Measurements from ENCODE around the gene GPR143. TPM values are rescaled to one million over a fixed set of nuclear protein-coding genes. Genes with fewer than 3 reads are reported as not detected.
"Not testable (repeated sequence)": the region's sequence is repeated elsewhere in the genome, so short reads cannot be mapped to it uniquely, and the experiment has no call there.

Gene GPR143
- not detected for total RNA-seq

DNA sequence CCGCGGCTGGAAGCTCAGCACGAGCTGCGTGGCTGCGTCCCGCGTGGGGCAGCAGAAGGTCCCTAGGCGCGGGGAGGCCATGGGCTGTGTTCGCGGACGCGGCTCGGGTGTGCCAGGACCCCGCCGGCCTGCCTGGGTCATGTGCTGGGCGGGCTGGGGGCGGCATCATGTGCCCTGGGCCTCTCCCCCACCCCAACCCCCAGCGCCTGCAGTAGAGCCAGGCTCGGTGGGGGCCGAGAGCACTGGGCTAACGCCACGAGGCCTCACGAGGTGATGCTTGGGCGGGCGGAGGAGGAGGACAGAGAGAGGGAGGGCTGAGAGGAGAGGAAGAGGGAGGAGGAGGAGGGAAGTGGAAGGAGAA is at the start of gene GPR143:
TSS of gene GPR143 (minus strand) at position 111 of the 361 bp plus-strand sequence. CDS start at position 81, 30 bp downstream.
- Mint-ChIP-seq H3K27ac (no peak within 1 kb of the TSS), H3K4me3 (no peak within 1 kb of the TSS), H3K27me3 (peaks cover 11% of the 10 kb centered on the region), H3K36me3 (ENCODE audit: low read depth) (no peaks in the 10 kb centered on the region), H3K9me3 (ENCODE audit: low read depth) (no peaks in the 10 kb centered on the region), H3K4me1 (no peaks in the 10 kb centered on the region)
- POLR2A ChIA-PET: no interaction called here
- intact Hi-C loops (cut with DNase I, micrococcal nuclease): no loop called here
- ATAC-seq (no peak), DNase-seq (no peak)
- CTCF ChIA-PET: no interaction called here

DNA sequence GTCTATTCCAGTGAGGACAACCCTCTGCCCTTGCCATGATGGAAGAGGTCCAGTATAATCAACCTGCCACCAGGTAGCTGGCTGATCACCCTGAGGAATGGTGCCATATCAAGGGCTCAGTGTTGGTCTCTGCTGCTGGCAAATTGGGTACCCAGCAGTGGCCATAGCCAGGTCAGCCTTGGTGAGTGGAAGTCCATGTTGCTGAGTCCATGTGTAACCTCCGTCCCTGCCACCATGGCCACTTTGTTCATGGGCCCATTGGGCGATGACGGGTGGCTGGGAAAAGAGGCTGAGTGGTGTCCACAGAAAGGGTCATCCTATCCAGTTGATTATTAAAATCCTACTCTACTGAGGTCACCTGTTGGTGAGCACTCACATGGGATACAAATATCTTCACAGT is 45.4 kb upstream of the GPR143 start:
- H3K27me3 Mint-ChIP-seq; DNase-seq; H3K4me3 Mint-ChIP-seq; H3K4me1 Mint-ChIP-seq; intact Hi-C loops (cut with DNase I, micrococcal nuclease); H3K36me3 Mint-ChIP-seq (ENCODE audit: low read depth); CTCF ChIA-PET; POLR2A ChIA-PET; H3K9me3 Mint-ChIP-seq (ENCODE audit: low read depth); H3K27ac Mint-ChIP-seq; ATAC-seq: not testable (repeated sequence)

DNA sequence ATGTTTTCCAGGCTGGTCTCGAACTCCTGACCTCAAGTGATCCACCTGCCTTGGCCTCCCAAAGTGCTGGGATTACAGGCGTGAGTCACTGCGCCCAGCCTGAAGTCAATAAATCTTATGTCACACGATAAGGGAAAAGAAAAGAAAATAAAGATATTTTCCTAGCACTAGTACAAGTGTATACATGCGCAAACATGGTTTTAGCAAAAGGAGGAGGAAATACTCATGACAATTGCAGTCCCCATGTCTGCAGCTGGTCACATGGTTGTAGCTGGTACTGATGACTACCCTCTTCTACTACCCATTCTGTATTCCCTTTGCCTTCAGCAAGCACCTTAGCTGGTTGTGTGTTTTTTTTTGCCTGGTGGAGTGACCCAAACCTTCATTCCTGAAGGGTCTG is 44.2 kb upstream of the GPR143 start:
- H3K4me1 Mint-ChIP-seq; H3K36me3 Mint-ChIP-seq (ENCODE audit: low read depth); H3K4me3 Mint-ChIP-seq; intact Hi-C loops (cut with DNase I, micrococcal nuclease); ATAC-seq; H3K27me3 Mint-ChIP-seq; H3K9me3 Mint-ChIP-seq (ENCODE audit: low read depth); H3K27ac Mint-ChIP-seq; POLR2A ChIA-PET; DNase-seq: not testable (repeated sequence)
- CTCF ChIA-PET: interaction anchor here (0.7 kb wide), 1 partner anchor 96 kb away, joined by 4 read pairs; no protein-coding TSS in a partner anchor

DNA sequence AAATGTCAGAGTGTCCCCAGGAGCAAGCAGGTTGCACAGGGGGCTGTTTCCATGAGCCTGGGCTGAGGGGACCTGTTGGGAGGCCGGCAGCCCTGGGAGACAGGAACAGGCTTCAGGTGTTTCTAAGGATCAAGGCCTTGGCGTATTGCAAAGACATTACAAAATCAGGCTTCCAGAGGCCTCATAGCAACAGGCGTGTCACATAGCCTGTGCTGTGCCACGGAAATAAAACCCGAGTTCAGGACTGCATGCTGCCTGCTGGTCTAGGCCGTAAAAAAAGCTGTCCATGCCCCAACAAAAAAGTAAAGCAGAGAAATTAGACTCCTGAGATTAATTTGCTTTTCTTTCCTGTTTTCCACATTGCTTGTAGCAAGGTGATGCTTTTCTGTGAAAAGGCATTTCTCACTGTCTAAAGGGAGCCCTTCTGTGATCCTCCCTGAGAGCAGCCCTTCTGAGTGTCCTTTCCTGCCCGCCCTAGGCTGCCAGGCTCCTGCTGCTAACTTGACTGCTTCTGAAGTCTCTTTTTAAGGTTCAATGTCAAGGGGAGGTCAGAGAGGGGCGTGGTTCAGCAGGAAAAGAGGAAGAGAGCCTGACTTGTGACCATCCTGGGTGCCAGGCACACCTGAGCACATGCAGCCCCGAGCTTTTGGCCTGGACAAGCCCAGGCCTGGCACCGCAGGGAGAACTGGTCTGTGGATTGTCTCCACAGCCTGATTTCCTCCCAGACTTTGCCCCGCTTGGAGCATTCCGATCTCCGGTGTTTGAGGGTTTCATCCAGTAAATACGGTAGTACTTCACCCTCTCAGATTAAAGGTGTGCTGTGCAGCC is 41.9 kb upstream of the GPR143 start:
- no peaks in the 10 kb centered on the region for H3K9me3 Mint-ChIP-seq (ENCODE audit: low read depth)
- H3K27ac Mint-ChIP-seq: no peak overlapping the region
- CTCF ChIA-PET: no interaction called here
- no peaks in the 10 kb centered on the region for H3K36me3 Mint-ChIP-seq (ENCODE audit: low read depth)
- H3K4me1 Mint-ChIP-seq: no peaks in the 10 kb centered on the region
- intact Hi-C loops (cut with DNase I, micrococcal nuclease): no loop called here
- POLR2A ChIA-PET: no interaction called here
- DNase-seq (no peak), ATAC-seq (no peak)
- no peak overlapping the region for H3K4me3 Mint-ChIP-seq
- no peaks in the 10 kb centered on the region for H3K27me3 Mint-ChIP-seq

DNA sequence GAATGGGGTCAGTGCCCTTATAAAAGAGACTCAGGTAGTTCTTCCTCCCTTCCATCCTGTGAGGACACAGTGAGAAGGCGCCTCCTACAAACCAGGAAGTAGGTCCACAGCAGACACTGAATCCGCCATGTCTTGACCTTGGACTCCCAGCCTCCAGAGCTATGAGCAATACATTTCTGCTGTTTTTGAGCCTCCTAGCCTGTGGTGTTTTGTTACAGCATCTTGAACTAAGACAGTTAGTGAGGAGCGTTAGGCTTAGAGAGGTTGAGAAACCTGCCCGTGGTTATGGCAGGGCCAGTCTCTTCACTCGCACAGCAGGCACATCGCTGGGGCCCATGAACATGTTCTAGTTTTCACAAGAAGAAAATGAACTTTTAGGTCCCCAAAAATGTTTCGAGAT is 40.3 kb upstream of the GPR143 start:
- no peak for ATAC-seq

DNA sequence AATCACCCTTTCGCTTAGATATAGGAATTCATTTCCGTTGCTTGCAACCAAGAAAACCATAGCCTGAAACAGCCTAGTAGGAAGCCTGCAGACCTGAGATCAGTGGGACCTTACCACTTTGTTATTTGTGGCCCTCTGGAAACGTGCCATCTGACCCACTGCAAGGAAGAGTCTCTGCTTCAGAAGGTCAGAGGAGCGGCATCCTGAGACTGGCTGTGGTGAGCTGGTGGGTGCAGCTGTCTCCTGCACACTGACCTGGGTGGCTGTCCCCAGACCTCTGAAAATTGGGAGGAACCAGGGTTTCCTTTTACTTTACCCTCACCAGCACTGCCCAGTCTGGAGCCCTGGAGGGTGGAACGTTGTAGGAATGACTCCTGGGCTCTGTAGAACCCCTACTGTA is 38.8 kb upstream of the GPR143 start:
- Mint-ChIP-seq H3K36me3 (ENCODE audit: low read depth) (no peaks in the 10 kb centered on the region), H3K27me3 (peaks cover 6% of the 10 kb centered on the region), H3K27ac (no peak overlapping the region), H3K4me1 (no peaks in the 10 kb centered on the region), H3K9me3 (ENCODE audit: low read depth) (peaks cover 4% of the 10 kb centered on the region), H3K4me3 (no peak overlapping the region)
- intact Hi-C loops (cut with DNase I, micrococcal nuclease): no loop called here
- ATAC-seq: no peak
- ChIA-PET CTCF (no interaction called here), POLR2A (interaction anchor here (0.6 kb wide), 1 partner anchor 12 kb away, joined by 3 read pairs; no protein-coding TSS in a partner anchor)
- no peak for DNase-seq

More for the DNA sequence above, 40.3 kb upstream of the GPR143 start:
- POLR2A ChIA-PET: no interaction called here
- no peaks in the 10 kb centered on the region for H3K4me1 Mint-ChIP-seq
- no peaks in the 10 kb centered on the region for H3K27me3 Mint-ChIP-seq
- no peaks in the 10 kb centered on the region for H3K9me3 Mint-ChIP-seq (ENCODE audit: low read depth)
- CTCF ChIA-PET: no interaction called here
- no peaks in the 10 kb centered on the region for H3K36me3 Mint-ChIP-seq (ENCODE audit: low read depth)
- intact Hi-C loops (cut with DNase I, micrococcal nuclease): no loop called here
- no peak overlapping the region for H3K4me3 Mint-ChIP-seq
- no peak overlapping the region for H3K27ac Mint-ChIP-seq
- no peak for DNase-seq

DNA sequence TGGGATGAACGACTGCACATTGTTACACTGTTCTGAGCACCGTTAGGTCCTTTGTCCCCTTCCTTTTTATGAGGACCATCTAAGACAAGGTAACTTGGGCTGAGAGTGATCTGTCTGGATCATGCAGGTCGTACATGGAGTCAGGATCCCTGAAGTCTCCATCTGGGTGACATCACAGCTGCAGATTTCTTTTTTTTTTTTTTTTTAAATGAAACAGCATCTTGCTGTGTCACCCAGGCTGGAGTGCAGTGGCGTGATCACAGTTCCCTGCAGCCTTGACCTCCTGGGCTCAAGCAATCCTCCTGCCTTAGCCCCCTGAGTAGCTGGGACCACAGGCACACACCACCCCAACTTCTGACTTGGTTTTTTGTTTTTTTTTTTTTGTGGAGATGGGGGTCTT is 37.1 kb upstream of the GPR143 start:
- intact Hi-C loops (cut with DNase I, micrococcal nuclease): no loop called here
- POLR2A ChIA-PET: no interaction called here
- CTCF ChIA-PET: interaction anchor here (0.6 kb wide), 1 partner anchor 540 kb away, joined by 3 read pairs; no protein-coding TSS in a partner anchor
- ATAC-seq: no peak
- H3K27ac Mint-ChIP-seq: no peak overlapping the region
- no peaks in the 10 kb centered on the region for H3K4me1 Mint-ChIP-seq
- H3K9me3 Mint-ChIP-seq (ENCODE audit: low read depth): peaks cover 4% of the 10 kb centered on the region
- H3K27me3 Mint-ChIP-seq: peaks cover 8% of the 10 kb centered on the region
- H3K4me3 Mint-ChIP-seq: no peak overlapping the region
- DNase-seq: no peak
- no peaks in the 10 kb centered on the region for H3K36me3 Mint-ChIP-seq (ENCODE audit: low read depth)

DNA sequence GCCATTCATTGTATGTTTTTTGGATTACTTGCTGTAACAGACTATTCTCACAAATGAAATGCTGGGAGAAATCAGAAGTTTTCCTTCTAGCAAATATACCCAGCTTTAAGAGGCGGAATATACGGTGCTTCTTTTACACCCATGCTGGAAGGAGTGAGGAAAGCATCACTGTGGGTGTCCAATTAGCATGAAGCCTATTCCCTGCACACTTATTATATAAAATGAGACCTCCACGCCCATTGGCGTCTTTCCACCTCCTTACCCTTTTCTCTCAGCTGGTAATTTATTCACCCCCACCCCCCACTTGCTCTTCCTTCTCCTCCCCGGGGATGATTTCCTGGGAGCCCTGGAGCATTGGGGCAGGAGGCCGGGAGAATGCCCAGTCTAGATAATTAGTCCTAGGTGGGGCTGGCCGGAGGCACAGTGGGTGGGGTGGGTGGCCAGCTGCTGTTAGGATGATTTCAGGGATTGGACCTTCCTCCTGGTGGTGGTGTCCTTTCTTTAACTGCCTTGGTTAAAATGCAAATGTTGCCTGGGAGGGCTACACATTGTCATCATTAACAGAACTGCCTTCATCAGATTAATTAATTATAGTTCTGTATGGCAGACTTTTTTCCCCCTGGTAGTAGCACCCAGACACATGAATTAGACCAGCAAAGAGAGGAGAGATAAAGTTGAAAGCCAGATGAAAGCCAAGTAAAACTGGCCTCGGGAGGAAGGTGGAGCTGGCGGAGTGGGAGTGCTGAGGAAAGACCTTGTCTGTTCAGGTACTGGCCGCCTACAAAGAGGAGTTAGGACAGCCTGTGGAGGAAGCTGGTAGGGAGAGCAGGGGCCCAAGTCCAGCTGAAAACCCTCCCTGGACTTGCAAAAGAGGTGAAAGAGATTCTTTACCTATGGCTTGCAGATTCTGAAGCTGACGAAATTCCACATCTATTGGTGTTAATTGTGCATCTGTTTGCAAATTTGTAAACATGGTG is 32.0 kb upstream of the GPR143 start:
- peaks cover 8% of the 10 kb centered on the region for H3K9me3 Mint-ChIP-seq (ENCODE audit: low read depth)
- H3K27ac Mint-ChIP-seq: no peak overlapping the region
- intact Hi-C loops (cut with DNase I, micrococcal nuclease): no loop called here
- CTCF ChIA-PET: no interaction called here
- H3K4me1 Mint-ChIP-seq: no peaks in the 10 kb centered on the region
- H3K27me3 Mint-ChIP-seq: peaks cover 13% of the 10 kb centered on the region
- ATAC-seq (no peak), DNase-seq (no peak)
- no peak overlapping the region for H3K4me3 Mint-ChIP-seq
- no peaks in the 10 kb centered on the region for H3K36me3 Mint-ChIP-seq (ENCODE audit: low read depth)
- POLR2A ChIA-PET: no interaction called here

DNA sequence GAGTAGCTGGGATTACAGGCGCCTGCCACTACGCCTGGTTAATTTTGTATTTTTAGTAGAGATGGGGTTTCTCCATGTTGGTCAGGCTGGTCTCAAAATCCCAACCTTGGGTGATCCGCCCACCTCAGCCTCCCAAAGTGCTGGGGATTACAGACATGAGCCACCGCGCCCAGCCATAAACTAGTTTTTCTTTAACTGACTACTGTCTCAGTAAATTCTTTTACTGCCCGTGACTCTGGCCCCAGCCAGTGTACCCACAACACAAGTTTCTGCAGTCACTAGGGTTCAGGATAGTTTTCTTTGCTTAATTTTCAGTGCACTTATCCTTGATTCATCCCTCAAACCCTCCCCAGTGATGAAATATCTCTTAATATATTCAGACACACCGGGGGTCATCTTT is 28.8 kb upstream of the GPR143 start:
- Mint-ChIP-seq H3K4me3 (no peak overlapping the region), H3K36me3 (ENCODE audit: low read depth) (no peaks in the 10 kb centered on the region), H3K9me3 (ENCODE audit: low read depth) (peaks cover 4% of the 10 kb centered on the region), H3K27ac (no peak overlapping the region), H3K27me3 (peaks cover 11% of the 10 kb centered on the region), H3K4me1 (no peaks in the 10 kb centered on the region)
- ChIA-PET CTCF (no interaction called here), POLR2A (no interaction called here)
- intact Hi-C loops (cut with DNase I, micrococcal nuclease): no loop called here
- DNase-seq (no peak), ATAC-seq (no peak)

DNA sequence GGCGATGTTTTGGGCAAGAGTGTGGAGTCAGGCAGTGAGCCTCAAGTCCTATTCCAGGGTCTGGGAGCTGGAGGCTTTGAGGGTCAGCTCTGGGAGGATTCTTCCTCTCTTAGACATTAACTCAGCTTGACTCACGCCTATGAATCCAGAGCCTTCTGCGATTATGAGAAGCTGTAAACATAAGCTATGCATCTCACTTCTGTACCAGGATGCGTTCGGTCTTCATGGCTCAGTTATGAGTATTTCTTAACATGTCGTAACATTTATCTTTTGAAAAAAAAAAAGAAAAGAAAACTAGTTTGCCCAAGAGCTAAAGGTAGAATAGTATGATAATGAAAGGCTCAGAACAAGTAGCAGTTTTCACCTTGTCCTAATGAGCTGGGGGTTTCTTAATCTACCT is 25.2 kb upstream of the GPR143 start:
- no peak for DNase-seq
- Mint-ChIP-seq H3K4me3 (no peak overlapping the region), H3K27ac (no peak overlapping the region), H3K4me1 (no peaks in the 10 kb centered on the region), H3K27me3 (peaks cover 26% of the 10 kb centered on the region), H3K9me3 (ENCODE audit: low read depth) (peaks cover 4% of the 10 kb centered on the region), H3K36me3 (ENCODE audit: low read depth) (no peaks in the 10 kb centered on the region)
- intact Hi-C loops (cut with DNase I, micrococcal nuclease): no loop called here
- no peak for ATAC-seq
- CTCF ChIA-PET: interaction anchor here (0.6 kb wide), 1 partner anchor 758 kb away, joined by 3 read pairs; no protein-coding TSS in a partner anchor
- POLR2A ChIA-PET: no interaction called here

DNA sequence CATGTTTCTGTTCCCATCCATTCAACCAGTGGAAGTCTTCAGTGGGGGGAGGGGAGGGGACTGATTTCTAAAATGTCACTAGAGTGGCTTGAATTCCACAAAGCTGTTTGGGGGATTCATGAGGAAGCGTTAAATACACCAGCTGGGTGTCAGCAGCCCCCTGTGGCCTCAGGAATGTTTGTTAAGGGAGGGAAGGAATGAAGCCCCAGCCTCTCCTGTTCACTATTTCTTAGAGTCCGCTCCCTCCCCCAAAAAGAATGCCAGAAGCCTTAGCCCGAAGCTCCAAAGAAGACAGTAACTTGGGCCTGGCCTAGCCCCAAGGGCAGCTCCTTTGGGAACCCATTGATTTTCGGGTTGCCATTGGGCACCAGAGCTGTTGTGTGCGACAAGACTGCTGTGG is 23.9 kb upstream of the GPR143 start:
- peaks cover 28% of the 10 kb centered on the region for H3K27me3 Mint-ChIP-seq

DNA sequence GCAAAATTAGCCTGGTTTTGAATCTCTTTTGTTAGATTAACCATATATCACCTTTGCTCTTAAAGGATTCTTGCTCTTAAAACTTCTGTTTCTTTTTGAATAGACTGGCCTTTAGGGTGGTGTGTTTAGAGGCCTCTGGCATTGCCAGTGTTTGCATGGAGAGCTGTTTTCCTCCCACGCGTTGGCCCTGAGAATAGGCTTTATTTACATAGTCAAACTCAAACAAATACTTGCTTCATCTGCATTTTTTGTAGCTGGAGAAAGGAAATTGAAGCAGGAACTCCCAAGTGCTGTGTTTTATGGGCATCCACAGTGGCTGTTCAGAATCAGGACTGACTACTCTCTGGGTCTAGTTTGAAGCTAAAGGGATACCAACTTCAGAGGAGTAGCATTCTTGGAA is 23.3 kb upstream of the GPR143 start:
- H3K4me3 Mint-ChIP-seq: no peak overlapping the region

More for the DNA sequence above, 23.9 kb upstream of the GPR143 start:
- Mint-ChIP-seq H3K27ac (no peak overlapping the region), H3K9me3 (ENCODE audit: low read depth) (no peaks in the 10 kb centered on the region), H3K4me3 (no peak overlapping the region), H3K4me1 (no peaks in the 10 kb centered on the region), H3K36me3 (ENCODE audit: low read depth) (no peaks in the 10 kb centered on the region)
- ATAC-seq (no peak), DNase-seq (no peak)
- intact Hi-C loops (cut with DNase I, micrococcal nuclease): no loop called here
- ChIA-PET CTCF (no interaction called here), POLR2A (no interaction called here)

More for the DNA sequence above, 23.3 kb upstream of the GPR143 start:
- Mint-ChIP-seq H3K27ac (no peak overlapping the region), H3K9me3 (ENCODE audit: low read depth) (no peaks in the 10 kb centered on the region), H3K4me1 (no peaks in the 10 kb centered on the region), H3K27me3 (peaks cover 32% of the 10 kb centered on the region), H3K36me3 (ENCODE audit: low read depth) (no peaks in the 10 kb centered on the region)
- ATAC-seq: no peak
- POLR2A ChIA-PET: no interaction called here
- DNase-seq: no peak
- intact Hi-C loops (cut with DNase I, micrococcal nuclease): no loop called here
- CTCF ChIA-PET: no interaction called here
